Suprapubic skin (tissue), 4 donors: ENCODE results near the gene INPP1.

Source experiments
- CTCF ChIP-seq, 2 donors: fragments of 200-600 bp in 1 of 2; fragments of 450-650 bp in 1 of 2; sonication (generic) in 1 of 2; IDR thresholded peaks; one replicate each; pipeline ENCODE4 v1.5.1; 2016 to 2019; ENCODE audit warnings: antibody characterized with exemption in 2 of 2, mild to moderate bottlenecking in 1 of 2, moderate library complexity in 1 of 2
- EP300 ChIP-seq: sonication (generic); formaldehyde crosslinking; IDR thresholded peaks from one replicate; pipeline ENCODE4 v1.6.1; 2017; ENCODE audit warnings: antibody characterized with exemption
- POLR2A ChIP-seq, 2 donors: fragments of 450-650 bp; IDR thresholded peaks; one replicate each; pipeline ENCODE4 v1.6.1; 2017; ENCODE audit warnings: antibody characterized with exemption in 2 of 2, mild to moderate bottlenecking in 2 of 2, moderate library complexity in 2 of 2
- POLR2AphosphoS5 ChIP-seq, 3 donors: sonication (generic); formaldehyde crosslinking; IDR thresholded peaks; one replicate each; pipeline ENCODE4 v1.6.1; 2017; ENCODE audit warnings: antibody characterized with exemption in 3 of 3

- TF ChIP-seq EP300, result no peak
- TF ChIP-seq CTCF (IDR thresholded peaks at IDR 0.05), result no peak
- TF ChIP-seq POLR2AphosphoS5 (IDR thresholded peaks at IDR 0.05), result no peak
- no peak for TF ChIP-seq POLR2A (IDR thresholded peaks at IDR 0.05)
These were observed 72.7 kb downstream of the INPP1 start for GRCh38 chr2:190415794-190416775.
